Ascending aorta (tissue), 2 donors: ENCODE measurements around the gene DCANP1. TPM values are rescaled to one million over a fixed set of nuclear protein-coding genes. Genes with fewer than 3 reads are reported as not detected.

ENCODE experiments used
- DNase-seq, 2 donors: peaks; one replicate each; pipeline ENCODE4 v3.0.0-alpha.2; 2019; ENCODE audit warnings: low spot score in 2 of 2
- H3K27ac ChIP-seq, 2 donors: fragments of 200-600 bp; sonication (generic); one replicate each; pipeline ENCODE4 v1.5.1; 2016 to 2017; ENCODE audit warnings: mild to moderate bottlenecking in 1 of 2
- H3K27me3 ChIP-seq: fragments of 200-600 bp; sonication (generic); one replicate; pipeline ENCODE4 v1.5.1; 2017
- H3K36me3 ChIP-seq, 2 donors: fragments of 200-600 bp; sonication (generic); one replicate each; pipeline ENCODE4 v1.5.1; 2016
- H3K4me1 ChIP-seq, 2 donors: fragments of 200-600 bp; sonication (generic); one replicate each; pipeline ENCODE4 v1.5.1; 2016 to 2017; ENCODE audit warnings: mild to moderate bottlenecking in 1 of 2
- H3K4me3 ChIP-seq, 2 donors: fragments of 200-600 bp; sonication (generic); one replicate each; pipeline ENCODE4 v1.5.1; 2016 to 2017; ENCODE audit warnings: mild to moderate bottlenecking in 1 of 2
- H3K9me3 ChIP-seq, 2 donors: fragments of 200-600 bp; sonication (generic); one replicate each; pipeline ENCODE4 v1.5.1; 2016
- intact Hi-C: fragments of 100-400 bp; cut with DNase I; formaldehyde crosslinking; loops from one replicate; pipeline ENCODE4 v1.15.1; 2023
- total RNA-seq: library from RNA; depleted of rRNA; stranded (reverse); fragments of >200 nt; gene quantifications from one replicate; pipeline ENCODE4 v1.1.0, GENCODE V29; 2016
- TF ChIP-seq, protein P1 (sequence below), 3 experiments: fragments of 200-600 bp in 2 of 3; fragments of 450-650 bp in 1 of 3; sonication (generic) in 2 of 3; IDR thresholded peaks; one replicate each; pipeline ENCODE4 v1.5.1; 2016 to 2019; ENCODE audit warnings: antibody characterized with exemption in 3 of 3, mild to moderate bottlenecking in 1 of 3, moderate library complexity in 1 of 3

Gene DCANP1
- total RNA-seq, 1 donor from 2014 or later: not detected

DNA sequence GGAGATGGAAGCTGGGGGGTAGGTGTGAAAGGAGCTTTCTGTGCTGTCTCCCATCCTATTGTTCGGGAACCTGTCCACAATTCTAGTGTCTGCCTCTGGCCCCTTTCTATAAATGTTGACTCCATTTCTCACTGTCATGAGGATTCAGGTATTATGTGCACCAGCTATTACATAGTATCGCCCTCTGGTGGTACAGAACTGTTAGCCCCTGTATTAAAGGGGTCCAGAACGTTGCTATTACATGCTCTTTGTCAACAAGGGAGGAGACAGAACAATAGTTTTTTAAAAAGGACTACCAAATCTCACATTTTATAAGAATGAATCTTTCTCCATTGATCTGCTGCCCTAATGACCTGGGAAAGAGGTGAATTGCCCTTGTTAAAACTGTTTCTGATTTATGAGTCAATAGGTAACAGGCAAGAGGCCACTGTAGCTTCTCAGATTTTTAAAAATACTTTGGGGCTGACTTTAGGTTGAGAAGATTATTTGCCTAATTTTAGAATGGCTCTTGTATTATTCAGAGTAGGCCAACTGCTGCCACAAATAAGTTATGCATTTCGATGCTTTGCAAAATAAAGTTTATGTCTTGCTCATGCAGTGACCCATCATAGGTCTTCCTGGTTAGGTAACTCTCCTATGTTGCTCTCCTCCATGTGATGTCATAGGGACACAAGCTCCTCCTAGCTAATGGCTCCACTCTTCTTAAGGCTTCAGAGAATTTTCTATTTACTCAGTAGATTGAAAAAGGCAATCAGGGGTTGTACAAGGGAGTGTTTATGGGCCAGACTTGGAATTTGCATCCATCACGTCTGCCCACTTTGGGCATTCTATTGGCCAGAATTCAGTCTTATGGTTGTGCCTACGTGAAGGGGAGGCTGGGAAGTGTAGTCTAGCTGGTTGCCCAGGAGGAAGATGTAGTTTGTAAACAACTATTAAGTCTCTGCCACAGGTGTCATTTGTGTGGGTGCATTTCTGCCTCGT, 20.8 kb downstream of the DCANP1 start:
- Histone ChIP-seq H3K4me3 (no peak overlapping the region), H3K9me3 (peaks cover 3 to 4% of the 10 kb centered on the region in 2 donors), H3K4me1 (peaks cover 0 to 5% of the 10 kb centered on the region in 2 donors), H3K36me3 (no peaks in the 10 kb centered on the region), H3K27ac (no peak overlapping the region), H3K27me3 (no peaks in the 10 kb centered on the region)
- intact Hi-C loops: no loop called here
- DNase-seq: no peak
- TF ChIP-seq, protein P1, sequence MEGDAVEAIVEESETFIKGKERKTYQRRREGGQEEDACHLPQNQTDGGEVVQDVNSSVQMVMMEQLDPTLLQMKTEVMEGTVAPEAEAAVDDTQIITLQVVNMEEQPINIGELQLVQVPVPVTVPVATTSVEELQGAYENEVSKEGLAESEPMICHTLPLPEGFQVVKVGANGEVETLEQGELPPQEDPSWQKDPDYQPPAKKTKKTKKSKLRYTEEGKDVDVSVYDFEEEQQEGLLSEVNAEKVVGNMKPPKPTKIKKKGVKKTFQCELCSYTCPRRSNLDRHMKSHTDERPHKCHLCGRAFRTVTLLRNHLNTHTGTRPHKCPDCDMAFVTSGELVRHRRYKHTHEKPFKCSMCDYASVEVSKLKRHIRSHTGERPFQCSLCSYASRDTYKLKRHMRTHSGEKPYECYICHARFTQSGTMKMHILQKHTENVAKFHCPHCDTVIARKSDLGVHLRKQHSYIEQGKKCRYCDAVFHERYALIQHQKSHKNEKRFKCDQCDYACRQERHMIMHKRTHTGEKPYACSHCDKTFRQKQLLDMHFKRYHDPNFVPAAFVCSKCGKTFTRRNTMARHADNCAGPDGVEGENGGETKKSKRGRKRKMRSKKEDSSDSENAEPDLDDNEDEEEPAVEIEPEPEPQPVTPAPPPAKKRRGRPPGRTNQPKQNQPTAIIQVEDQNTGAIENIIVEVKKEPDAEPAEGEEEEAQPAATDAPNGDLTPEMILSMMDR (IDR thresholded peaks at IDR 0.05): peak in 1 of 3 experiments; percentile 34

DNA sequence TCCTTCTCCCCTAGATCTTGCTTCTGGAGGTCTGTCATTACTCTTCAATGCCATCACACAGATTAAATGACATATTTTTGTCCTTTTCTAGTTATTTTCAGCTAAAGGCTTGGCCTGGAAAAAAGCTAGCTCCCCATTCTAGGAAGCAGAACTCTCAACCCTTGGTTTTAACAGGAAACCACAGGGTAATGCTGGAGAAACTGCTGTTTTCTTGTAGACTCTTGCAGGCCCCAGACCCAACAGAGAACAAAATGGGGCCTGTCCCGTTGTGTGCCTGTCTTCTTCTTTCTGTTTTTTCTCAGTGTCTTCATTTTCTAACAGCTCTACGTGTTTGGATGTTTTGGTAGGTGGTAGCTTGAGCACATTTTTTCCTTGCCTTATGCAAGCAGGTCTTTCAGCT, 21.5 kb downstream of the DCANP1 start:
- DNase-seq: no peak
- TF ChIP-seq, protein P1 (IDR thresholded peaks at IDR 0.05): no peak
- Histone ChIP-seq H3K9me3 (peaks cover 3 to 4% of the 10 kb centered on the region in 2 donors), H3K27ac (no peak overlapping the region), H3K36me3 (no peaks in the 10 kb centered on the region), H3K4me3 (no peak overlapping the region), H3K27me3 (no peaks in the 10 kb centered on the region), H3K4me1 (peaks cover 0 to 5% of the 10 kb centered on the region in 2 donors)
- intact Hi-C loops: no loop called here

DNA sequence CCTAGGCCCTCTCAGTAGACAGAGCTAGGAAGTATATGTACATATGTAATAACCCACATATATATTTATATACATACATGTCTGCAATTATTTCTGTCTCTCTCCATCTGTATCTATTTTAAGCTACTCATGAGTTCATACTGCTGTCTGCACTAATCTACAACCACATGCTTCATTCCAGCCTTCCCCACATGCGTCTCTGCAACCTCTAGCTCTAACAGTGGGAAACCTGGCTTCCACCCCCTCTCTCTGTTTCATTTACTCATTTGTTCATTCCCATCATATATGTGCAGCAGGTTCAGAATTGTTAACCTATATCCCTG, 23.3 kb downstream of the DCANP1 start:
- intact Hi-C loops: no loop called here

DNA sequence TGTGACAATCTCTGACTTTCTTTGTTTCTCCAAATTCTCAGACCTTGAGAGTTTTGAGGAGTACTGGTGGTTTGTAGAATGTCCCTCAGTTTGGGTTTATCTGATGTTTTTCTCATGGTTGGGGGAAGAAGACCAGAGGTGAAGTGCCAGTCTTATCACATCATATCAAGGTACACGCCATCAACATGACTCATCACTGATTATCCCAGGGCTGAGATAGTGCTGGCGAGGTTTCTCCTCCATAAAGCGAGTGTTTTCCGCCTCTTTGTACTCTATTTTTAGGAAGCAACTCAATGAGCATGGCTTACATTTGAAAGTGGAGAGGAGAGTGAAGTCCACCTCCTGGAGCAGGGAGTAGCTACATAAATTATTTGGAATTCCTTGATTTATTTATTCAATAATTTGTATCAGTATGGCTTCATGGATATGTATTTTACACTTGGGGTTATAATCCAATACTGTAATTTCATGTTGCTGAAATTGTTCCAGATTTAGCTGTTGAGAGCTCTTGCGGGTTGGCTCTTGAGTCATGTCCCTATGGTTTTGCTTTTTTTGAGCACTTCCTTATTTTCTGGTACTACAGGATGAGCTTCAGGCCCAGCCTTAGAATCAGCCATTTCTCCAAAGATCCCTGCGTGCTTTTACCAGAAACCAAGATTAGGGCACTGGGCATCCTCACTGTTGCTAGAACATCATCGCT, 23.9 kb downstream of the DCANP1 start:
- no peaks in the 10 kb centered on the region for H3K36me3 ChIP-seq
- H3K9me3 ChIP-seq: no peaks in the 10 kb centered on the region
- no peaks in the 10 kb centered on the region for H3K4me1 ChIP-seq
- no peaks in the 10 kb centered on the region for H3K27me3 ChIP-seq
- no peak overlapping the region for H3K27ac ChIP-seq
- TF ChIP-seq, protein P1 (IDR thresholded peaks at IDR 0.05): no peak
- no peak overlapping the region for H3K4me3 ChIP-seq
- no peak for DNase-seq
- intact Hi-C loops: no loop called here

More for the DNA sequence above, 23.3 kb downstream of the DCANP1 start:
- H3K27me3 ChIP-seq: no peaks in the 10 kb centered on the region
- H3K27ac ChIP-seq: no peak overlapping the region
- TF ChIP-seq, protein P1 (IDR thresholded peaks at IDR 0.05): no peak
- DNase-seq: no peak
- H3K36me3 ChIP-seq: no peaks in the 10 kb centered on the region
- H3K9me3 ChIP-seq: peaks cover 3 to 4% of the 10 kb centered on the region in 2 donors
- H3K4me1 ChIP-seq: no peaks in the 10 kb centered on the region
- H3K4me3 ChIP-seq: no peak overlapping the region

DNA sequence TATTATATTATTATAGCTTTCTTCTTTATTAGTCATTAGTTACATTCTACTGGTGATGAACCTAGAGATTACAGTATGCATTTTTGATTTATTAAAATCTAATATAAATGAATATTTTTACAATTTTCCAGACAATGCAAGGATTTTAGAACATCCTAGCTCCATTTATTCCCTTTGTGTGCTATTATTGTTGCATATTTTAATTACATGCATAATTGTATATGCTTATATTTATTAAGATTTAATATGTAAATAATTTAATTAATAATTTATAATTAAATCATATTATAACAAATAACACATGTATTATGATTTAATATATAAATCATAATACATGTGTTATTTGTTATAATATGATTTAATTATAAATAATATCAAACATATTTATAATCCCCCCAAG, 24.7 kb downstream of the DCANP1 start:
- Histone ChIP-seq H3K27me3 (no peaks in the 10 kb centered on the region), H3K4me1 (no peaks in the 10 kb centered on the region), H3K4me3 (no peak overlapping the region), H3K27ac (no peak overlapping the region), H3K9me3 (no peaks in the 10 kb centered on the region), H3K36me3 (no peaks in the 10 kb centered on the region)
- TF ChIP-seq, protein P1 (IDR thresholded peaks at IDR 0.05): no peak
- DNase-seq: no peak
- intact Hi-C loops: no loop called here
